K562 (cell line): ENCODE measurements around the gene ZNF24. TPM values are rescaled to one million over a fixed set of nuclear protein-coding genes. Genes with fewer than 3 reads are reported as not detected.

Source experiments
- C11orf30 ChIP-seq: fragments of 450-650 bp; IDR thresholded peaks from 2 replicates; pipeline ENCODE4 v1.6.1; 2016; ENCODE audit warnings: low read depth, mild to moderate bottlenecking
- COPS2 ChIP-seq: fragments of 450-650 bp; conservative IDR thresholded peaks from 2 replicates; pipeline ENCODE4 v1.6.1; 2016; ENCODE audit warnings: mild to moderate bottlenecking, moderate library complexity
- CTCFL ChIP-seq: IDR thresholded peaks from 2 replicates; pipeline ENCODE4 v1.6.1; 2011; ENCODE audit warnings: borderline replicate concordance, low read depth, mild to moderate bottlenecking, moderate library complexity, low read length; ENCODE audit not compliant: insufficient read depth, poor library complexity, severe bottlenecking
- ETS2 ChIP-seq: IDR thresholded peaks from 2 replicates; pipeline ENCODE4 v1.6.1; 2016; ENCODE audit warnings: borderline replicate concordance, missing genetic modification characterization, mild to moderate bottlenecking, moderate library complexity, missing compliant biosample characterization; ENCODE audit not compliant: poor library complexity, severe bottlenecking
- NR2C1 ChIP-seq, 2 experiments: fragments of 450-650 bp; IDR thresholded peaks; 2 replicates each; pipeline ENCODE4 v1.6.1; 2017; ENCODE audit warnings: mild to moderate bottlenecking in 2 of 2, antibody characterized with exemption in 1 of 2, inconsistent platforms in 1 of 2, missing compliant biosample characterization in 1 of 2, missing genetic modification characterization in 1 of 2
- SAFB ChIP-seq: fragments of 200-400 bp; formaldehyde crosslinking; IDR thresholded peaks from 2 replicates; pipeline ENCODE4 v1.6.1; 2017; ENCODE audit warnings: low read depth, low read length, borderline replicate concordance
- SMC3 ChIP-seq: conservative IDR thresholded peaks from 2 replicates; pipeline ENCODE4 v1.6.1; 2011; ENCODE audit warnings: low read depth, low read length, improper control_type of control experiment; ENCODE audit not compliant: insufficient read depth
- ZNF644 ChIP-seq: fragments of 200-800 bp; sonication (Bioruptor generic); IDR thresholded peaks from 2 replicates; pipeline ENCODE4 v1.6.1; 2016; ENCODE audit warnings: low read depth, missing genetic modification characterization, missing compliant biosample characterization
- ZNF766 ChIP-seq: fragments of 200-800 bp; sonication (Bioruptor generic); conservative IDR thresholded peaks from 2 replicates; pipeline ENCODE4 v1.6.1; 2016; ENCODE audit warnings: missing genetic modification characterization, missing compliant biosample characterization
- polyA plus RNA-seq, 8 experiments: library from polyadenylated mRNA; depleted of rRNA in 4 of 8; stranded (reverse) in 5 of 8; unstranded in 3 of 8; fragments of >200 nt; fragmentation: Nextera tagmentation in 2 of 8; fragmentation: Illumina TruSeq in 1 of 8; extraction: Ambion mirVana in 2 of 8; extraction: Trizol in 1 of 8; gene quantifications; 2 replicates each; pipeline versions ENCODE4 v1.2.1 to v1.2.3, GENCODE V29; 2011 to 2014; ENCODE audit warnings: inconsistent platforms in 1 of 8, missing spikeins in 1 of 8
- total RNA-seq, 7 experiments: library from RNA; depleted of rRNA in 6 of 7; stranded (reverse); fragments of >200 nt in 6 of 7; fragmentation: Illumina TruSeq in 2 of 7; extraction: Trizol in 2 of 7; gene quantifications; 2 replicates each; pipeline versions ENCODE4 v1.2.1 to v1.2.3, GENCODE V29; 2011 to 2021; ENCODE audit warnings: low replicate concordance in 1 of 7

ZNF24 gene
- total and polyA plus RNA-seq, 9 of the 15 experiments (the other 6 are each of a cell fraction or from before 2014, with no cell fraction given), result 35.7 to 72.8 (median 54.1) TPM

GRCh38 chr18:35355140-35355618, 11.0 kb upstream of the ZNF24 start (continued):
- TF ChIP-seq CTCFL (no peak), ETS2 (tag) (no peak), COPS2 (no peak), SMC3 (0 out of 2 replicates have a peak, but pooled peaks have one; percentile 22), NR2C1 (IDR thresholded peaks at IDR 0.05) (no peak), NR2C1 (tag; IDR thresholded peaks at IDR 0.05) (no peak), ZNF644 (tag) (no peak), SAFB (no peak), C11orf30 (no peak), ZNF766 (CRISPR knock-in tag) (no peak)
